Suprapubic skin (tissue), 4 donors: ENCODE results near the gene BMS1. TPM values are rescaled to one million over a fixed set of nuclear protein-coding genes. Genes with fewer than 3 reads are reported as not detected.
"Not testable (repeated sequence)": the region's sequence is repeated elsewhere in the genome, so short reads cannot be mapped to it uniquely, and the experiment has no call there.

ENCODE experiments used
- DNase-seq, 2 donors: peaks; one replicate each; pipeline ENCODE4 v3.0.0-alpha.2; 2019; ENCODE audit warnings: low spot score in 2 of 2
- H3K27ac ChIP-seq: fragments of 200-600 bp; sonication (generic); one replicate; pipeline ENCODE4 v1.5.1; 2019
- H3K27me3 ChIP-seq: fragments of 200-600 bp; sonication (generic); one replicate; pipeline ENCODE4 v1.5.1; 2019
- H3K36me3 ChIP-seq: fragments of 200-600 bp; sonication (generic); one replicate; pipeline ENCODE4 v1.5.1; 2019
- H3K4me1 ChIP-seq: fragments of 200-600 bp; sonication (generic); one replicate; pipeline ENCODE4 v1.5.1; 2019
- H3K4me3 ChIP-seq: fragments of 200-600 bp; sonication (generic); one replicate; pipeline ENCODE4 v1.5.1; 2019; ENCODE audit warnings: mild to moderate bottlenecking
- H3K9me3 ChIP-seq: fragments of 200-600 bp; sonication (generic); one replicate; pipeline ENCODE4 v1.5.1; 2019
- EP300 ChIP-seq: sonication (generic); formaldehyde crosslinking; IDR thresholded peaks from one replicate; pipeline ENCODE4 v1.6.1; 2017; ENCODE audit warnings: antibody characterized with exemption
- POLR2A ChIP-seq, 2 donors: fragments of 450-650 bp; IDR thresholded peaks; one replicate each; pipeline ENCODE4 v1.6.1; 2017; ENCODE audit warnings: antibody characterized with exemption in 2 of 2, mild to moderate bottlenecking in 2 of 2, moderate library complexity in 2 of 2
- POLR2AphosphoS5 ChIP-seq, 3 donors: sonication (generic); formaldehyde crosslinking; IDR thresholded peaks; one replicate each; pipeline ENCODE4 v1.6.1; 2017; ENCODE audit warnings: antibody characterized with exemption in 3 of 3
- WGBS: methylation state at CpG from one replicate; pipeline ENCODE4 v1.1.5; 2018; 5-methylcytosine and 5-hydroxymethylcytosine counted together
- total RNA-seq, 4 donors: library from RNA; depleted of rRNA; stranded (reverse); fragments of >200 nt; gene quantifications; one replicate each; pipeline ENCODE4 v1.1.0, GENCODE V29; 2016
- TF ChIP-seq, protein P1 (sequence below), 2 donors: fragments of 200-600 bp in 1 of 2; fragments of 450-650 bp in 1 of 2; sonication (generic) in 1 of 2; IDR thresholded peaks; one replicate each; pipeline ENCODE4 v1.5.1; 2016 to 2019; ENCODE audit warnings: antibody characterized with exemption in 2 of 2, mild to moderate bottlenecking in 1 of 2, moderate library complexity in 1 of 2

Gene BMS1
- total RNA-seq, 4 donors from 2014 or later = 15.8 to 20.4 (median 17.4) TPM

DNA sequence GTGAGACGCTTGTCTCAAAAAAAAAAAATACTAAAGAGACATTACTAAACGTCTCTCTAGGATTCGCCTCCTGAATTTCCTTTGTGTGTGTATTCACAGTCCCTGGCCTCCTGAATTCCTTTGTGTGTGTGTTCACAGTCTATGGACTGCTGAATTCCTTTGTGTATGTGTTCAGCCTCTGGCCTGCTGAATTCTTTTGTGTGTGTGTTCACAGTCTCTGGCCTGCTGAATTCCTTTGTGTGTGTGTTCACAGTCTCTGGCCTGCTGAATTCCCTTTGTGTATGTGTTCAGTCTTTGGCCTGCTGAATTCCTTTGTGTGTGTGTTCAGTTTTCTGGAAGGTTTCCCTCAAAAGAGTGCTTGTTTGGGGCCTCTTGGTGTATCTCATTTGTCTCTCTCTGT is 8.2 kb downstream of the BMS1 start:
- Histone ChIP-seq H3K27ac (no peak overlapping the region), H3K27me3 (no peaks in the 10 kb centered on the region), H3K36me3 (peaks cover 91% of the 10 kb centered on the region), H3K4me1 (no peaks in the 10 kb centered on the region), H3K9me3 (no peaks in the 10 kb centered on the region), H3K4me3 (no peak overlapping the region)
- DNase-seq = no peak
- 81% methylated on average over 3 of the region's 3 CpGs for whole genome bisulfite sequencing
- TF ChIP-seq POLR2AphosphoS5 (IDR thresholded peaks at IDR 0.05) (no peak), POLR2A (IDR thresholded peaks at IDR 0.05) (no peak), EP300 (no peak)
- TF ChIP-seq, protein P1, sequence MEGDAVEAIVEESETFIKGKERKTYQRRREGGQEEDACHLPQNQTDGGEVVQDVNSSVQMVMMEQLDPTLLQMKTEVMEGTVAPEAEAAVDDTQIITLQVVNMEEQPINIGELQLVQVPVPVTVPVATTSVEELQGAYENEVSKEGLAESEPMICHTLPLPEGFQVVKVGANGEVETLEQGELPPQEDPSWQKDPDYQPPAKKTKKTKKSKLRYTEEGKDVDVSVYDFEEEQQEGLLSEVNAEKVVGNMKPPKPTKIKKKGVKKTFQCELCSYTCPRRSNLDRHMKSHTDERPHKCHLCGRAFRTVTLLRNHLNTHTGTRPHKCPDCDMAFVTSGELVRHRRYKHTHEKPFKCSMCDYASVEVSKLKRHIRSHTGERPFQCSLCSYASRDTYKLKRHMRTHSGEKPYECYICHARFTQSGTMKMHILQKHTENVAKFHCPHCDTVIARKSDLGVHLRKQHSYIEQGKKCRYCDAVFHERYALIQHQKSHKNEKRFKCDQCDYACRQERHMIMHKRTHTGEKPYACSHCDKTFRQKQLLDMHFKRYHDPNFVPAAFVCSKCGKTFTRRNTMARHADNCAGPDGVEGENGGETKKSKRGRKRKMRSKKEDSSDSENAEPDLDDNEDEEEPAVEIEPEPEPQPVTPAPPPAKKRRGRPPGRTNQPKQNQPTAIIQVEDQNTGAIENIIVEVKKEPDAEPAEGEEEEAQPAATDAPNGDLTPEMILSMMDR (IDR thresholded peaks at IDR 0.05) = no peak

DNA sequence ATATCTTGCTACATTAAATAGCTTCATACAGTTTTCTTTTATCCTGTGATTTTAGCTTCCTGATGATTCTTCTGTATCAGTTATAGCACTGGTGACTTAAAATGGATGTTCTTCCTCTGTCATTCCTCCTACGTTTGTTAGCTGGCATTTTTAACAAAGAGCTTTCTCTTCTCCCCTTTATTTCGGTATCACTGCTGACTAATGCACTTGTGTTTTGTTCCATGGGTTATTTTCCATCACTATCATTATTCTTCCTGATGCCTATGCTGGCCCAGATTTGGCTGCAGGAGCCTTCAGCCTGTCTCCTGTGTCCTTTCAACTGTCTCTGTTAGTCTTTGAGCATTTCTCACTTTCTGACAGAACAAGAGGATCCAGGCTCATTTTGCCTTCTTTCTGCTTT is 13.1 kb downstream of the BMS1 start:
- no peaks in the 10 kb centered on the region for H3K4me1 ChIP-seq
- WGBS = 90% methylated on average over 2 of the region's 2 CpGs
- peaks cover 97% of the 10 kb centered on the region for H3K36me3 ChIP-seq
- DNase-seq = no peak
- no peaks in the 10 kb centered on the region for H3K9me3 ChIP-seq
- no peak overlapping the region for H3K27ac ChIP-seq
- TF ChIP-seq POLR2AphosphoS5 (IDR thresholded peaks at IDR 0.05) = no peak
- H3K4me3 ChIP-seq = no peak overlapping the region
- no peaks in the 10 kb centered on the region for H3K27me3 ChIP-seq

DNA sequence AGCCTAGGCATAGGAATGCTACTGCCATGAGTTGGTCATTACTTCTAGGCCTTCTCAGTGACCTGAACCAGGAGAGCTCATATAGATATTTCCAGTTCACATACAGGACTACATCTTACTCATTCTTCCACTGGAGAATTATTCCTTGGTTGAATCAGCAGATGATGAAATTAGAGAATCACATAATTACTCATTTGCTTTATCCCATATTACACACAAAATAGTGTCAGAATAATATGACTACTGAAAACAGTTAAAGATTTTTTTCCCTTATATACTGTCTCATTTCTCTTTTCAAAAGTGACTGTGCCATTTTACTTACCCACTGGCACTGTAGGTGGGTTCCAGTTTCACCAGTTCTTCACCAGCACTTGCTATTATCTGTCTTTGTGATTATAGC is 18.5 kb downstream of the BMS1 start:
- Histone ChIP-seq H3K4me1 (no peaks in the 10 kb centered on the region), H3K27ac (no peak overlapping the region), H3K4me3 (no peak overlapping the region), H3K27me3 (no peaks in the 10 kb centered on the region), H3K36me3 (peaks cover 92% of the 10 kb centered on the region), H3K9me3 (no peaks in the 10 kb centered on the region)
- TF ChIP-seq EP300 (no peak), POLR2AphosphoS5 (IDR thresholded peaks at IDR 0.05) (no peak), POLR2A (IDR thresholded peaks at IDR 0.05) (no peak)
- TF ChIP-seq, protein P1 (IDR thresholded peaks at IDR 0.05) = no peak
- no peak for DNase-seq

DNA sequence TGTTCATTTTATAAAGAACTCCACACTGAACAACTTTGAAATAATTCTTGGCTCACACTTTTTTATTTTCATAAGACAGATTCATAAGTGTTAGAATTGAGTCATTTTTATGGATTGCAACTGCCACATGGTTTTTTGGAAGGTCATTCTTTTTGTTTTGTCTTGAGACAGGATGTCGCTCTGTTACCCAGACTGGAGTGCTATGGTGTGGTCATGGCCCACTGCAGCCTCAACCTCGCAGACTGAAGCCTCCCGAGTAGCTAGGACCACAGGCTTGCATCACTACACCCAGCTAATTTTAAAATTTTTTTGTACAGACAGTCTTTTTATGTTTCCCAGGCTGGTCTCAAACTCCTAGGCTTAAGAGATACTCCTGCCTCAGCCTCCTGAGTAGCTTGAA is 20.3 kb downstream of the BMS1 start:
- Histone ChIP-seq H3K27me3 (no peaks in the 10 kb centered on the region), H3K27ac (no peak overlapping the region), H3K9me3 (no peaks in the 10 kb centered on the region), H3K36me3 (peaks cover 88% of the 10 kb centered on the region), H3K4me3 (no peak overlapping the region), H3K4me1 (no peaks in the 10 kb centered on the region)
- TF ChIP-seq POLR2AphosphoS5 (IDR thresholded peaks at IDR 0.05) (no peak), POLR2A (IDR thresholded peaks at IDR 0.05) (no peak), EP300 (no peak)
- TF ChIP-seq, protein P1 (IDR thresholded peaks at IDR 0.05) = no peak
- DNase-seq = no peak
- WGBS = 86% methylated on average over 3 of the region's 3 CpGs

DNA sequence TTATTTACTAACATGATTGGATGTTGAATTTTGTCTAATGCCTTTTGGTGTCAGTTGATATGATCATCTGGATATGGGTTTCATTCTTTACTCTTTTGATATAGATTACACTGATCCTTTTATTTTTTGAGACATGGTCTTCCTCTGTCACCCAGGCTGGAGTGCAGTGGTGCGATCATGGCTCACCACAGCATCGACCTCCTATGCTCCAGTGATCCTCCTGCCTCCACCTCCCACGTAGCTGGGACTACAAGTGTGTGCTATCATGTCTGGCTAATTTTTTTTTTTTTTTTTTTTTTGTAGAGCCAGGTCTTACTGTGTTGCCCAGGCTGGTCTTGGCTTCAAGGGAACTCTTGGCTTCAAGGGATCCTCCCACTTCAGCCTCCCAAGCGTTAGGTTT is 27.1 kb downstream of the BMS1 start:
- 94% methylated on average over 4 of the region's 4 CpGs for WGBS
- TF ChIP-seq POLR2AphosphoS5 (IDR thresholded peaks at IDR 0.05) = no peak
- no peak for TF ChIP-seq POLR2A (IDR thresholded peaks at IDR 0.05)
- TF ChIP-seq EP300 = no peak
- TF ChIP-seq, protein P1 (IDR thresholded peaks at IDR 0.05) = no peak
- DNase-seq = no peak

DNA sequence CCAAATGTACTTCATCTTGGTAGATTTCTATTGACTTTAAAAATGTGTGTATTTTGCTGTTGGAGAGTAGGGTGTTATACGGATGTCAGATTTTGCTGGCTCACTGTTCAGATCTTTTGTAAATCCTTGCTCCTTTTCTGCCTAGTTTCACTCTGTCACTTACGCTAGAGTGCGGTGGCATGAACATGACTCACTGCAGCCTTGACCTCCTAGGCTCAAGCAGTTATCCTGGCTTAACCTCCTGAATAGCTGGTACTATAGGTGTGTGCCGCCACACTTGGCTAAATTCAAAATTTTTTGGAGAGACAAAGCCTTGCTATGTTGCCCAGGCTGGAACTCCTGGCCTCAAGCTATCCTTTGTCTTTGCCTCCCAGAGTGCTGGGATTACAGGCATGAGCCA is 29.4 kb downstream of the BMS1 start:
- Histone ChIP-seq H3K27ac (no peak overlapping the region), H3K4me3 (no peak overlapping the region), H3K4me1 (no peaks in the 10 kb centered on the region), H3K36me3 (peaks cover 60% of the 10 kb centered on the region), H3K9me3 (no peaks in the 10 kb centered on the region), H3K27me3 (no peaks in the 10 kb centered on the region)
- WGBS = 96% methylated on average over 4 of the region's 4 CpGs
- TF ChIP-seq, protein P1 (IDR thresholded peaks at IDR 0.05) = no peak
- DNase-seq = no peak

More for the DNA sequence above, 27.1 kb downstream of the BMS1 start:
- Histone ChIP-seq H3K9me3 (no peaks in the 10 kb centered on the region), H3K36me3 (peaks cover 66% of the 10 kb centered on the region), H3K4me3 (no peak overlapping the region), H3K27ac (no peak overlapping the region), H3K4me1 (no peaks in the 10 kb centered on the region), H3K27me3 (no peaks in the 10 kb centered on the region)

DNA sequence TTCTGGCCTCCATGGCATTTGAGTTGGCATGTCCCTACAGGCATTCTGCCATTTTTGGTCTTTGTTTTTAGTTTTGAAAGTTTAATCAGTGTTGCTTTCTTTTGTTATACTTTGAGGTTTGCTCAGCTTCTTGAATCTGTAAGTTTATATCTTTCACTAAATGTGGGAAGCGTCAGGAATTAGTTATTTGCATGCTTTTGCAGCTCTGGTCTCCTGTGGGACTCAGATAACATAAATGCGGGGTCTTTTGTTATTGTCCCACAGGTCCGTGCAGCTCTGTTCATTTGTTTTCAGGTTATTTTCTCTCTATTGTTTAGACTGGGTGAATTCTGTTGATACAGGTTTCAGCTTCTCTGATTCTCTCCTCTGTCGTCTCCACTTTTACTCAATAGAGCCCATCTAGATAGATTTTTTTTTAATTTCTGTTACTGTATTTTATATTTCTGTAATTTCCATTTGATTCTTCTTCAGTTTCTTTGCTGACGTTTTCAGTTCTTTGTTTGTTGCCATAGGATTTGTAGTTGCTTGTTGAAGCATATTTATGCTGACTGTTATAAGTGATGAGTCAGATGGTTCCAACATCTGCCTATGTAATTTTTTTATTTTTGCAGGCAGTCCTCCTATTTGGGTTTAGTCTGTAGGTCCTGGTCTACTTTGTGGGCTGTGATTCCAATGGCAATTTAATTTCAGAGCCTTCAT is 31.5 kb downstream of the BMS1 start:
- not testable (repeated sequence) for H3K27me3 ChIP-seq, H3K9me3 ChIP-seq, H3K4me3 ChIP-seq, H3K27ac ChIP-seq, DNase-seq, H3K4me1 ChIP-seq
- WGBS = 94% methylated on average over 5 of the region's 5 CpGs
- peaks cover 58% of the 10 kb centered on the region for H3K36me3 ChIP-seq

DNA sequence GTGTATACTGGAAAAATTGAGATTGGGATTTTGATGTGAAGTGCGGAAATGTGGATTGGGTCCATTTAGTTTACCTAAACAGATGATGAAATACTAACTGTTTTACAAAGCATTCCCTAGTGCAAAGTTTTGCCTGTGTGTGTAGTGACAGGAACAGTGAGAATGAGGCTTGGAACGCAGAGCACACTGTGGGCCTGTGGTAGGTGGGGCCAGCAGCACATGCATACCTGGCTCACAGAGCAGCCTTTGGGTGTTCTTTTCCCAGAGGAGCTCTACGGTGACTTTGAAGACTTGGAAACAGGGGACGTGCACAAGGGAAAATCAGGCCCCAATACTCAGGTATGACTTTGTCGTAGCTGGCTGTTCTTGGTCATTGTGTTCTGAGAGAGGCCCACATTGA is 33.7 kb downstream of the BMS1 start:
- not testable (repeated sequence) for DNase-seq, H3K27me3 ChIP-seq, H3K4me1 ChIP-seq, H3K9me3 ChIP-seq, H3K4me3 ChIP-seq, H3K27ac ChIP-seq
- 80% methylated on average over 5 of the region's 5 CpGs for WGBS
- peaks cover 57% of the 10 kb centered on the region for H3K36me3 ChIP-seq
